IMR-90 (cell line): ENCODE data around the gene STX5. TPM values are rescaled to one million over a fixed set of nuclear protein-coding genes. Genes with fewer than 3 reads are reported as not detected.

Source experiments
- ATAC-seq: fragments of 200-7000 bp; cut with Tn5 transposase; 2 replicates; pipeline ENCODE4 v1.9.1; 2020; ENCODE audit warnings: low read depth, mild to moderate bottlenecking, moderate library complexity
- BruUV-seq: library from RNA; stranded (reverse); fragments of 400-500 nt; replicated peaks from 2 replicates; lab custom pipeline; 2021; lab: Mats Ljungman, UMichigan
- CTCF ChIA-PET: fragments of 300-600 bp; formaldehyde crosslinking; extraction: SDS; loops from one replicate; lab custom pipeline; 2021; ENCODE audit warnings: antibody characterized with exemption; lab: Yijun Ruan, JAX
- POLR2A ChIA-PET: fragments of 300-600 bp; sonication (Branson Sonifier 250); formaldehyde crosslinking; loops from one replicate; lab custom pipeline; 2022; ENCODE audit warnings: antibody characterized with exemption; ENCODE audit not compliant: unreplicated experiment; lab: Charles Lee
- DNase-seq: peaks from one replicate; pipeline ENCODE4 v3.0.0; 2013
- H2AFZ ChIP-seq: replicated peaks from 2 replicates; pipeline ENCODE3; 2013; ENCODE audit warnings: low read length, mild to moderate bottlenecking; ENCODE audit not compliant: poor library complexity
- H2AK5ac ChIP-seq: 2 replicates; pipeline ENCODE4 v1.6.1; 2013; ENCODE audit warnings: low read depth, low read length, inconsistent platforms
- H2AK9ac ChIP-seq: replicated peaks from 2 replicates; pipeline ENCODE3; 2013; ENCODE audit warnings: mild to moderate bottlenecking, low read depth, low read length, moderate library complexity; ENCODE audit not compliant: poor library complexity
- H2BK120ac ChIP-seq: 2 replicates; pipeline ENCODE4 v1.6.1; 2013; ENCODE audit warnings: low read depth, low read length, inconsistent platforms
- H2BK15ac ChIP-seq: 3 replicates; pipeline ENCODE4 v1.6.1; 2013; ENCODE audit warnings: low read depth, low read length, inconsistent platforms
- H2BK20ac ChIP-seq: 2 replicates; pipeline ENCODE4 v1.6.1; 2013; ENCODE audit warnings: low read depth, mild to moderate bottlenecking, inconsistent platforms, low read length, moderate library complexity
- H2BK5ac ChIP-seq: 2 replicates; pipeline ENCODE4 v1.6.1; 2013; ENCODE audit warnings: mild to moderate bottlenecking, low read depth, low read length, inconsistent platforms; ENCODE audit not compliant: poor library complexity, severe bottlenecking
- H3K14ac ChIP-seq: replicated peaks from 2 replicates; pipeline ENCODE4 v1.6.1; 2013; ENCODE audit warnings: low read depth, low read length, inconsistent platforms
- H3K18ac ChIP-seq: 2 replicates; pipeline ENCODE4 v1.6.1; 2013; ENCODE audit warnings: low read depth, low read length, control low read depth
- H3K23ac ChIP-seq: 2 replicates; pipeline ENCODE4 v1.6.1; 2013; ENCODE audit warnings: low read depth, low read length, inconsistent platforms
- H3K27ac ChIP-seq: 2 replicates; pipeline ENCODE4 v1.5.1; 2013; ENCODE audit warnings: mild to moderate bottlenecking, control low read depth, low read length; ENCODE audit not compliant: insufficient read depth
- H3K27me3 ChIP-seq: 2 replicates; pipeline ENCODE4 v1.6.1; 2013; ENCODE audit warnings: low read length; ENCODE audit not compliant: control insufficient read depth, insufficient read depth
- H3K36me3 ChIP-seq: 2 replicates; pipeline ENCODE4 v1.6.1; 2013; ENCODE audit warnings: low read length, mixed read lengths; ENCODE audit not compliant: control insufficient read depth, insufficient read depth
- H3K4ac ChIP-seq: 2 replicates; pipeline ENCODE4 v1.6.1; 2013; ENCODE audit warnings: low read depth, low read length, inconsistent platforms
- H3K4me1 ChIP-seq: 2 replicates; pipeline ENCODE4 v1.6.1; 2013; ENCODE audit warnings: low read length, mixed read lengths; ENCODE audit not compliant: control insufficient read depth, insufficient read depth
- H3K4me2 ChIP-seq: 2 replicates; pipeline ENCODE4 v1.6.1; 2013; ENCODE audit warnings: low read depth, mild to moderate bottlenecking, control low read depth, low read length, moderate library complexity
- H3K4me3 ChIP-seq: 2 replicates; pipeline ENCODE4 v1.5.1; 2013; ENCODE audit warnings: low read depth, mild to moderate bottlenecking, control low read depth, low read length, moderate library complexity; ENCODE audit not compliant: insufficient read depth
- H3K56ac ChIP-seq: 2 replicates; pipeline ENCODE4 v1.6.1; 2013; ENCODE audit warnings: low read length, inconsistent platforms; ENCODE audit not compliant: insufficient read depth; ENCODE audit errors: extremely low read depth
- H3K79me1 ChIP-seq, 2 experiments: 2 replicates each; pipeline ENCODE4 v1.6.1; 2013; ENCODE audit warnings: low read length in 2 of 2, inconsistent platforms in 1 of 2, low read depth in 1 of 2
- H3K9ac ChIP-seq: 2 replicates; pipeline ENCODE4 v1.6.1; 2013; ENCODE audit warnings: low read depth, low read length, control low read depth
- H3K9me1 ChIP-seq: 2 replicates; pipeline ENCODE4 v1.6.1; 2013; ENCODE audit warnings: low read length, inconsistent platforms; ENCODE audit not compliant: insufficient read depth
- H3K9me3 ChIP-seq: 2 replicates; pipeline ENCODE4 v1.6.1; 2013; ENCODE audit warnings: low read length; ENCODE audit not compliant: control insufficient read depth, insufficient read depth
- H4K20me1 ChIP-seq: 2 replicates; pipeline ENCODE4 v1.6.1; 2013; ENCODE audit warnings: low read length, inconsistent platforms; ENCODE audit not compliant: insufficient read depth
- H4K5ac ChIP-seq: 2 replicates; pipeline ENCODE4 v1.6.1; 2013; ENCODE audit warnings: mild to moderate bottlenecking, low read depth, low read length, control low read depth
- H4K8ac ChIP-seq, 2 experiments: 2 replicates each; pipeline ENCODE4 v1.6.1; 2013; ENCODE audit warnings: low read depth in 2 of 2, low read length in 2 of 2, control low read depth in 1 of 2, inconsistent platforms in 1 of 2
- H4K91ac ChIP-seq: 2 replicates; pipeline ENCODE4 v1.6.1; 2013; ENCODE audit warnings: low read depth, low read length, inconsistent platforms; ENCODE audit not compliant: insufficient read depth
- CEBPB ChIP-seq: IDR thresholded peaks from 2 replicates; pipeline ENCODE4 v1.6.1; 2012; ENCODE audit warnings: low read depth, low read length, improper control_type of control experiment
- CHD1 ChIP-seq: IDR thresholded peaks from 2 replicates; pipeline ENCODE4 v1.6.1; 2012; ENCODE audit warnings: low read depth, low read length, improper control_type of control experiment
- FOS ChIP-seq: fragments of 150-350 bp; IDR thresholded peaks from 2 replicates; pipeline ENCODE4 v1.6.1; 2016; ENCODE audit warnings: low read depth, low read length
- MAZ ChIP-seq: IDR thresholded peaks from 2 replicates; pipeline ENCODE4 v1.6.1; 2012; ENCODE audit warnings: low read depth, mild to moderate bottlenecking, low read length, improper control_type of control experiment, moderate library complexity, borderline replicate concordance
- NFE2L2 ChIP-seq: fragments of 150-350 bp; IDR thresholded peaks from 2 replicates; pipeline ENCODE4 v1.6.1; 2016; ENCODE audit warnings: low read depth, mild to moderate bottlenecking, low read length
- POLR2A ChIP-seq: IDR thresholded peaks from 2 replicates; pipeline ENCODE4 v1.6.1; 2012; ENCODE audit warnings: mild to moderate bottlenecking, low read depth, low read length
- RCOR1 ChIP-seq: IDR thresholded peaks from 2 replicates; pipeline ENCODE4 v1.6.1; 2012; ENCODE audit warnings: mild to moderate bottlenecking, low read length, improper control_type of control experiment; ENCODE audit not compliant: insufficient replicate concordance
- RFX5 ChIP-seq: IDR thresholded peaks from 2 replicates; pipeline ENCODE4 v1.8.0; 2012; ENCODE audit warnings: low read depth, mild to moderate bottlenecking, low read length, moderate library complexity
- WGBS, 2 experiments: methylation state at CpG; one replicate each; pipeline versions ENCODE4 v1.1.5 to v1.1.7; 2013; ENCODE audit warnings: missing lambda C conversion rate in 2 of 2; ENCODE audit not compliant: insufficient read length in 1 of 2; ENCODE audit errors: extremely low coverage in 2 of 2; 5-methylcytosine and 5-hydroxymethylcytosine counted together
- dilution Hi-C: fragments of 300-500 bp; cut with HindIII; formaldehyde crosslinking; loops from one replicate; pipeline ENCODE4 v1.14.3; 2018; ENCODE audit warnings: low sequenced_read_pairs; ENCODE audit not compliant: unreplicated experiment
- in situ Hi-C: fragments of 300-500 bp; cut with MboI; formaldehyde crosslinking; loops from 3 replicates; pipeline ENCODE4 v1.14.3; 2019; ENCODE audit warnings: low sequenced_read_pairs, inconsistent platforms, mixed read lengths
- intact Hi-C: fragments of 100-400 bp; cut with micrococcal nuclease; formaldehyde crosslinking; loops from 2 replicates; pipeline ENCODE4 v1.10.0; 2022
- polyA plus RNA-seq, 3 experiments: library from polyadenylated mRNA; depleted of rRNA; stranded (reverse); fragments of >200 nt; gene quantifications; 2 replicates each; pipeline ENCODE4 v1.2.3, GENCODE V29; 2012; ENCODE audit warnings: low replicate concordance in 1 of 3
- total RNA-seq: library from RNA; depleted of rRNA; stranded (reverse); fragments of >200 nt; gene quantifications from 2 replicates; pipeline ENCODE4 v1.2.3, GENCODE V29; 2012

Gene STX5
- total and polyA plus RNA-seq, 2 of the 4 experiments (the other 2 are of a cell fraction) = 43.1 to 49.5 TPM

DNA sequence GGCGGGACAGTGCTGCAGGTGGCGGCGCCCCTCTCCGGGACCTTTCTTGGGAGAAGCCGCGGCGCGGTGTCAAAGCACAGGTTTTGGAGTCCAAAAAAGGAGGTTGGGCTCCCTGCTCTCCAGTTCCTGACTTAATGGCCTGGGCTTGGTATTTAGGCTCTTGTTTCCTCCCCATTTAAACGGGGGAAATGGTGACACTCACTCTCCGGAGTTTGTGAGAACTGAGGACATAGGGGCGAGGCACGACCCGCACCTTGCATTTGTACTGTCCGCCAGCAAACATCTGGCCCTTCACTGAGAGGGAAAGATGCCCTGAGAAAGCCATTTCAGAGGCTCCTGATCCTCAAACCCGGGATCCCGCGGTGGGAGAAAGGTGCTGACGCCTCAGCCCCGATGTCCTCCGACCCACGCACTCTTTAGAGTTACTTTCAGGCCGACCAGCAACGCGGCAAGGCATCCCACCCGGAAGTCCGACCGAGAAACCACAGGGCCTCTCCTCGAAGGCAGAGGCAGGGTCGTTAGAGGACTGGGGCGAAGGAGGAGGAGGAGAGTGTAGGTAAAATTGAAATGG is 10.4 kb upstream of the STX5 start:
- Histone ChIP-seq H3K27me3 (no peaks in the 10 kb centered on the region), H3K4me1 (peaks cover 8% of the 10 kb centered on the region), H2AK9ac (peak overlapping the region; percentile 70), H3K9ac (peak overlapping the region; percentile 86), H4K20me1 (no peaks in the 10 kb centered on the region; the same call in none of the 2 replicates), H3K9me3 (no peaks in the 10 kb centered on the region), H3K18ac (peak overlapping the region; percentile 87), H4K91ac (peak overlapping the region; percentile 94), H3K23ac (peak overlapping the region; percentile 92), H2AK5ac (peak overlapping the region; percentile 96), H3K14ac (peak overlapping the region; percentile 92), H2BK20ac (peak overlapping the region; percentile 77; the same call in 1 of the 2 replicates), H3K4ac (peak overlapping the region; percentile 91), H3K27ac (peak overlapping the region; percentile 97), H3K4me2 (peak overlapping the region; percentile 81), H2AFZ (peak overlapping the region; percentile 84), H2BK5ac (peak overlapping the region; percentile 98), H2BK120ac (peak overlapping the region; percentile 80), H3K36me3 (no peaks in the 10 kb centered on the region; the same call in 1 of the 2 replicates), H3K4me3 (peak overlapping the region; percentile 26), H2BK15ac (peak overlapping the region; percentile 93; the same call in 1 of the 3 replicates), H4K8ac (peak overlapping the region; percentile 98 to 99), H3K56ac (peak overlapping the region; percentile 96), H4K5ac (peak overlapping the region; percentile 97), H3K79me1 (peaks cover 5 to 16% of the 10 kb centered on the region in 2 experiments; a peak in 1 of 4 replicates), H3K9me1 (no peaks in the 10 kb centered on the region)
- no TSS peak for BruUV-seq
- 10% methylated on average over 11 of the region's 30 CpGs; no CpG with 5 or more reads in 1 of the 2 experiments for WGBS, 2 experiments
- dilution Hi-C loops = no loop called here
- ATAC-seq (peak; percentile 1; the same call in 1 of the 2 replicates), DNase-seq (no peak)
- in situ Hi-C loops = no loop called here
- ChIA-PET POLR2A (interaction anchor here (0.6 to 1.5 kb wide), 4 partner anchors 10 to 142 kb away, joined by 3 to 16 read pairs (median 4); partner anchors contain the start of genes STX5 and TEX54), CTCF (interaction anchor here (0.7 kb wide), 1 partner anchor 13 kb away, joined by 3 read pairs; no protein-coding TSS in a partner anchor)
- intact Hi-C loops = no loop called here
- no peak for TF ChIP-seq CHD1
- no peak for TF ChIP-seq POLR2A
- TF ChIP-seq CEBPB = no peak
- no peak for TF ChIP-seq NFE2L2
- TF ChIP-seq RCOR1 = no peak
- TF ChIP-seq FOS = no peak
- TF ChIP-seq MAZ = no peak
- TF ChIP-seq RFX5 = no peak
